Lung (tissue), 12 donors: ENCODE measurements around the gene POMT2. TPM values are rescaled to one million over a fixed set of nuclear protein-coding genes. Genes with fewer than 3 reads are reported as not detected.

Experiments
- ATAC-seq: fragments of 200-7000 bp; cut with Tn5 transposase; one replicate; pipeline ENCODE4 v1.9.1; 2020; ENCODE audit warnings: moderate number of reproducible peaks; ENCODE audit not compliant: insufficient read depth, low FRiP score
- DNase-seq, 3 donors: peaks; one replicate each; pipeline ENCODE4 v3.0.0-alpha.2; 2013 to 2017
- H3K27ac ChIP-seq, 2 donors: one replicate each; pipeline ENCODE4 v1.5.1; 2013; ENCODE audit warnings: mild to moderate bottlenecking in 2 of 2, moderate library complexity in 2 of 2, control low read depth in 1 of 2, inconsistent platforms in 1 of 2, low read depth in 1 of 2, low read length in 1 of 2
- H3K27me3 ChIP-seq, 3 donors: one replicate each; pipeline ENCODE4 v1.5.1; 2013; ENCODE audit warnings: low read length in 2 of 3; ENCODE audit not compliant: control insufficient read depth in 3 of 3, insufficient read depth in 3 of 3
- H3K36me3 ChIP-seq, 4 donors: one replicate each; pipeline ENCODE4 v1.5.1; 2013; ENCODE audit warnings: low read length in 4 of 4, mild to moderate bottlenecking in 1 of 4, moderate library complexity in 1 of 4; ENCODE audit not compliant: control insufficient read depth in 4 of 4, insufficient read depth in 4 of 4
- H3K4me1 ChIP-seq, 5 donors: one replicate each; pipeline ENCODE4 v1.5.1; 2013; ENCODE audit warnings: low read length in 5 of 5, mild to moderate bottlenecking in 2 of 5, moderate library complexity in 1 of 5; ENCODE audit not compliant: control insufficient read depth in 5 of 5, insufficient read depth in 5 of 5
- H3K4me3 ChIP-seq: one replicate; pipeline ENCODE4 v1.5.1; 2013; ENCODE audit warnings: mild to moderate bottlenecking, control low read depth, moderate library complexity
- H3K9ac ChIP-seq, 2 donors: one replicate each; pipeline ENCODE4 v1.5.1; 2013; ENCODE audit warnings: low read length in 2 of 2, control low read depth in 1 of 2; ENCODE audit not compliant: insufficient read depth in 1 of 2
- H3K9me3 ChIP-seq, 4 donors: one replicate each; pipeline ENCODE4 v1.5.1; 2013; ENCODE audit warnings: low read length in 3 of 4, mild to moderate bottlenecking in 1 of 4, moderate library complexity in 1 of 4; ENCODE audit not compliant: control insufficient read depth in 4 of 4, insufficient read depth in 3 of 4
- WGBS, 2 donors: extraction: QIAGEN DNeasy Blood & Tissue Kit; methylation state at CpG; one replicate each; pipeline ENCODE4 v1.1.7; 2013; 5-methylcytosine and 5-hydroxymethylcytosine counted together
- polyA plus RNA-seq, 2 donors: library from polyadenylated mRNA; stranded (reverse); fragments of 200-250 nt; gene quantifications; one replicate each; pipeline ENCODE4 v1.2.1, GENCODE V29; 2013
- total RNA-seq, 2 donors: library from RNA; depleted of rRNA in 1 of 2; stranded (reverse); fragments of >200 nt in 1 of 2; gene quantifications; one replicate each; pipeline ENCODE4 v1.2.1, GENCODE V29; 2014 to 2021
- TF ChIP-seq, protein P1 (sequence below): IDR thresholded peaks from 2 replicates; pipeline ENCODE4 v1.5.1; 2012; ENCODE audit warnings: mild to moderate bottlenecking; ENCODE audit errors: control extremely low read depth, extremely low read depth
- donor health status: control.
- donor health status: control.
- donor health status: Bipolar disorder and iron deficiency.
- donor health status: healthy.
- donor health status: DM: yes; HTN: yes; CAD: no.

The POMT2 gene
- total and polyA plus RNA-seq, 4 donors: 10.0 to 43.1 (median 14.2) TPM

DNA sequence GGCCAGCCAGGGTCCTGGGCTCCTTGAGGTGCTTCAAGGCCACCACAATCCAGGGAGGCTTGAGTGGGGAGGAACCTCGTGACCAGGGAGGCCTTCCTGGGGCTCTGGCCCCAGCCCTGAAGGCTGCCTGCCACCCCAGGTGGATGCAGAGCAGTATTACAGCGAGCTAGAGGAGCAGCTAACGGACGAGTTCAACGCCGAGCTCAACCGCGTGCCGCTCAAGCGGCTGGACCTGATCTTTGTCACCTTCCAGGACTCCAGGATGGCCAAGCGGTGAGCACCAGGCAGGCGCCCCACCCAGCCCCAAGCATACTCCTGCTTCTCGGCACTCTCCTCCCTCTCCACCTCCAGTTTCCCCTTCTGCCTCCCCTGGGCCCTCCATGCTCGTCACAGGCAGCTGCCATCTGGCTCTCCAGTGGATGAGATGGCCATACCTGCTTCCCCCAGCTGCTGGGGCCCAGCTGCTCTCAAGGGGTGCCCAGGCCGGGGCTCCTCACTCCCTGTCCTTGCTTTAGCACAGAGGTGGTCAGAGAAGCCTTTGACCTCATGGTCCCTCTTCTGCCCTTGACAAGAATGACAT lies 80.3 kb downstream of the POMT2 start:
- 78 to 85% methylated on average over 15 of the region's 15 CpGs for WGBS, 2 donors

DNA sequence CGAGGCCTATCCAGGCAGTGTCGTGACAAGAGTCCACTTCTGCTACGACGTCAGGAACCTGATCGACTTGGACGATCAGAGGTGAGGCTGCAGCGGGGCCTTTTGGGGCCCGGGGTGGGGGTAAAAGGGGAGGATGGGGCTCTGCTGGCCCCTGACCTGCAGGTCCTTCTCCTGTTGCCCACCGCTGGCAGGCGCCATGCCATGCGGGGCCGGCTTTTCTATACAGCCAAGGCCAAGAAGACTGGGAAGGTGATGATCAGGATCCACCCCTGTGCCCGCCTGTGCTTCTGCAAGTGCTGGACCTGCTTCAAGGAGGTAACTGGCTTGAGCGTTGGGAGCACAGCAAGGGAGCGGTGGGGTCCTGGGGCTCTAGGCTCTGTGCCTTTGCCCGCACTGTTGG lies 81.3 kb downstream of the POMT2 start:
- Histone ChIP-seq H3K4me1 (no peaks in the 10 kb centered on the region), H3K27me3 (no peaks in the 10 kb centered on the region), H3K27ac (no peak overlapping the region), H3K36me3 (no peaks in the 10 kb centered on the region), H3K4me3 (no peak overlapping the region), H3K9ac (no peak overlapping the region), H3K9me3 (no peaks in the 10 kb centered on the region)
- TF ChIP-seq, protein P1, sequence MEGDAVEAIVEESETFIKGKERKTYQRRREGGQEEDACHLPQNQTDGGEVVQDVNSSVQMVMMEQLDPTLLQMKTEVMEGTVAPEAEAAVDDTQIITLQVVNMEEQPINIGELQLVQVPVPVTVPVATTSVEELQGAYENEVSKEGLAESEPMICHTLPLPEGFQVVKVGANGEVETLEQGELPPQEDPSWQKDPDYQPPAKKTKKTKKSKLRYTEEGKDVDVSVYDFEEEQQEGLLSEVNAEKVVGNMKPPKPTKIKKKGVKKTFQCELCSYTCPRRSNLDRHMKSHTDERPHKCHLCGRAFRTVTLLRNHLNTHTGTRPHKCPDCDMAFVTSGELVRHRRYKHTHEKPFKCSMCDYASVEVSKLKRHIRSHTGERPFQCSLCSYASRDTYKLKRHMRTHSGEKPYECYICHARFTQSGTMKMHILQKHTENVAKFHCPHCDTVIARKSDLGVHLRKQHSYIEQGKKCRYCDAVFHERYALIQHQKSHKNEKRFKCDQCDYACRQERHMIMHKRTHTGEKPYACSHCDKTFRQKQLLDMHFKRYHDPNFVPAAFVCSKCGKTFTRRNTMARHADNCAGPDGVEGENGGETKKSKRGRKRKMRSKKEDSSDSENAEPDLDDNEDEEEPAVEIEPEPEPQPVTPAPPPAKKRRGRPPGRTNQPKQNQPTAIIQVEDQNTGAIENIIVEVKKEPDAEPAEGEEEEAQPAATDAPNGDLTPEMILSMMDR: no peak
- 91 to 93% methylated on average over 16 of the region's 16 CpGs for WGBS, 2 donors
- no peak for ATAC-seq
- no peak for DNase-seq

More for the DNA sequence above, 80.3 kb downstream of the POMT2 start:
- H3K9ac ChIP-seq: no peak overlapping the region
- no peaks in the 10 kb centered on the region for H3K9me3 ChIP-seq
- H3K27ac ChIP-seq: no peak overlapping the region
- H3K4me1 ChIP-seq: no peaks in the 10 kb centered on the region
- DNase-seq: no peak
- TF ChIP-seq, protein P1: no peak
- H3K4me3 ChIP-seq: no peak overlapping the region
- ATAC-seq: no peak
- no peaks in the 10 kb centered on the region for H3K27me3 ChIP-seq
- H3K36me3 ChIP-seq: no peaks in the 10 kb centered on the region

DNA sequence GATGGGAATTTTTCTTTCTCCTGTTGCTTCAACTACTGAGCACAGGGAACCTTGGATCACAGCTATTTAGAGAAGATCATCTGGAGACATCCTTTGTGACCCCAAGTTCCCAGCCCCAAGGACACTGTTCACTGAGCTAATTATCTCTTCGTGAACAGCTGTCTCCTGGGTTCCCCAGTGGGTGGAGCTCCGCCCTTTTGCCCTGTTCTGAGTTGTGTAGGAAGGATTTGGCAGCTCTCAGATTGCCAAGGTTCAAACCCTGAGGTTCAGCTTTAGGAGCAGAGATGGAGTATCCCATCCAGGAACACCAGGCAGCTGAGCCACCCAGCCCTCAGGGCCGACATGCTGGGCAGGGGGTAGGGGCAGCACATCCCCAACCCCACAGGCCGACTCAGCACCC lies 81.7 kb downstream of the POMT2 start:
- 49 to 73% methylated on average over 4 of the region's 4 CpGs for WGBS, 2 donors
- TF ChIP-seq, protein P1: no peak
- Histone ChIP-seq H3K27ac (no peak overlapping the region), H3K4me3 (no peak overlapping the region), H3K9me3 (no peaks in the 10 kb centered on the region), H3K4me1 (no peaks in the 10 kb centered on the region), H3K9ac (no peak overlapping the region), H3K27me3 (no peaks in the 10 kb centered on the region), H3K36me3 (no peaks in the 10 kb centered on the region)
- ATAC-seq (no peak), DNase-seq (no peak)

DNA sequence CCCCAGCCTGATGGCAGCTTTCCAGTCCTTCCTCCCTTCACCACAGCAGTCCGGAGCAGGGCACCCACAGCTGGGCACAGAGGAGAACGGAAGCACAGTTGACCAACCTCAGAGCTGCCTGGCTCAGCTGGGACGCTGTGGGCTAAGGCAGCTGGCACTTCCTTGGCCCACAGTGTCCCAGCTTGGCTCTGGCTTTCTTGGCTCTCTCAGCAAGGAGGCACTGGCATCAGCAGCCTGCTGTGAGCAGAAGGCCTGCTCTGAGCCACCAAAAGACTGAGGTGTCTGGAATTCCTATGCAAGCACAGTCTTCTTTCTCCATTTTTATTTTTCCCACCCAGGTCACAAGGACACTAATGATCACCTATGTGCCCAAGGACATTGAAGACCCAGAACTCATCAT lies 82.3 kb downstream of the POMT2 start:
- no peaks in the 10 kb centered on the region for H3K9me3 ChIP-seq
- WGBS, 2 donors: 84 to 86% methylated on average over 3 of the region's 3 CpGs
- H3K4me3 ChIP-seq: no peak overlapping the region
- H3K36me3 ChIP-seq: no peaks in the 10 kb centered on the region
- no peak overlapping the region for H3K27ac ChIP-seq
- DNase-seq (no peak), ATAC-seq (no peak)
- H3K4me1 ChIP-seq: no peaks in the 10 kb centered on the region
- no peak overlapping the region for H3K9ac ChIP-seq
- TF ChIP-seq, protein P1: no peak
- H3K27me3 ChIP-seq: peaks cover 0 to 3% (median 0%) of the 10 kb centered on the region in 3 donors
